Activated CD4-positive, alpha-beta T cell treated with anti-CD3 and anti-CD28 coated beads, Interleukin-2, amount 10 ng/mL, durations not matched to agents 7 days and 5 days (primary cell): ENCODE data around the gene S100A6. TPM values are rescaled to one million over a fixed set of nuclear protein-coding genes. Genes with fewer than 3 reads are reported as not detected.
"Not testable (repeated sequence)": the region's sequence is repeated elsewhere in the genome, so short reads cannot be mapped to it uniquely, and the experiment has no call there.

Experiments
- CTCF ChIA-PET: fragments of 350-600 bp; sonication (Branson Sonifier 250); formaldehyde crosslinking; loops from one replicate; lab custom pipeline; 2021; ENCODE audit warnings: antibody characterized with exemption; lab: Charles Lee
- POLR2A ChIA-PET: fragments of 350-600 bp; sonication (Branson Sonifier 250); formaldehyde crosslinking; loops from one replicate; lab custom pipeline; 2021; ENCODE audit warnings: antibody characterized with exemption; lab: Charles Lee
- DNase-seq: peaks from one replicate; pipeline ENCODE4 v3.0.0-alpha.2; 2020
- H3K27ac Mint-ChIP-seq: one replicate; pipeline ENCODE4 v1.8.0; 2021; ENCODE audit warnings: mild to moderate bottlenecking, moderate library complexity, mixed read lengths
- H3K27me3 Mint-ChIP-seq: one replicate; pipeline ENCODE4 v1.8.0; 2021; ENCODE audit warnings: mixed read lengths
- H3K36me3 Mint-ChIP-seq: one replicate; pipeline ENCODE4 v1.8.0; 2021; ENCODE audit warnings: low read depth, mixed read lengths
- H3K4me1 Mint-ChIP-seq: one replicate; pipeline ENCODE4 v1.8.0; 2021; ENCODE audit warnings: mixed read lengths
- H3K4me3 Mint-ChIP-seq: one replicate; pipeline ENCODE4 v1.8.0; 2021; ENCODE audit warnings: mild to moderate bottlenecking, moderate library complexity, mixed read lengths
- H3K9me3 Mint-ChIP-seq: one replicate; pipeline ENCODE4 v1.8.0; 2021; ENCODE audit warnings: mixed read lengths
- total RNA-seq, 2 experiments: library from RNA; stranded (reverse); gene quantifications; one replicate each; pipeline ENCODE4 v1.2.3, GENCODE V29; 2021

S100A6 gene
- total RNA-seq, 2 experiments from 2014 or later: 444 to 557 TPM

DNA sequence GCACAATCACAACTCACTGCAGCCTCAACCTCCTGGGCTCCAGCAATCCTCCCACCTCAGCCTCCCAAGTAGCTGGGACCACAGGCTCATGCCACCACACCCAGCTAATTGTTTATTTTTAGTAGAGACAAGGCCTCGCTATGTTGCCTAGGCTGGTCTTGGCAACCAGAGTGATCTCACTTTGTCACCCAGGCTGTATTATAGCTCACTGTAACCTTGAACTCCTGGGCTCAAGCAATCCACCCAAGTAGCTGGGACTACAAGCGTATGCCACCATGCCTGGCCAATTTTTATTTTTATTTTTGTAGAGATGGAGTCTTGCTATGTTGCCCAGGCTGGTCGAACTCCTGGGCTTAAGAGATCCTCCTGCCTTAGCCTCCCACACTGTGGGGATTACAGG, 26.2 kb upstream of the S100A6 start:
- H3K27me3 Mint-ChIP-seq, H3K36me3 Mint-ChIP-seq, H3K27ac Mint-ChIP-seq, H3K9me3 Mint-ChIP-seq, H3K4me3 Mint-ChIP-seq, DNase-seq, POLR2A ChIA-PET: not testable (repeated sequence)
- CTCF ChIA-PET: interaction anchor here (1.2 to 4.5 kb wide), 5 partner anchors 12 to 29 kb away, joined by 5 to 24 read pairs (median 10); partner anchors contain the start of genes S100A3, S100A5 and S100A6
- H3K4me1 Mint-ChIP-seq: peaks cover 20% of the 10 kb centered on the region

- Mint-ChIP-seq H3K9me3 (no peaks in the 10 kb centered on the region), H3K4me3 (no peak overlapping the region), H3K4me1 (peaks cover 15% of the 10 kb centered on the region), H3K27ac (peak overlapping the region; percentile 19), H3K27me3 (no peaks in the 10 kb centered on the region), H3K36me3 (no peaks in the 10 kb centered on the region)
- no peak for DNase-seq
- CTCF ChIA-PET: interaction anchor here (0.5 to 4.5 kb wide), 8 partner anchors 11 to 45 kb away, joined by 3 to 24 read pairs (median 5); partner anchors contain the start of genes S100A3, S100A5 and S100A6
- POLR2A ChIA-PET: no interaction called here
Observed at GRCh38 chr1:153561466-153561985, 25.7 kb upstream of the S100A6 start.

DNA sequence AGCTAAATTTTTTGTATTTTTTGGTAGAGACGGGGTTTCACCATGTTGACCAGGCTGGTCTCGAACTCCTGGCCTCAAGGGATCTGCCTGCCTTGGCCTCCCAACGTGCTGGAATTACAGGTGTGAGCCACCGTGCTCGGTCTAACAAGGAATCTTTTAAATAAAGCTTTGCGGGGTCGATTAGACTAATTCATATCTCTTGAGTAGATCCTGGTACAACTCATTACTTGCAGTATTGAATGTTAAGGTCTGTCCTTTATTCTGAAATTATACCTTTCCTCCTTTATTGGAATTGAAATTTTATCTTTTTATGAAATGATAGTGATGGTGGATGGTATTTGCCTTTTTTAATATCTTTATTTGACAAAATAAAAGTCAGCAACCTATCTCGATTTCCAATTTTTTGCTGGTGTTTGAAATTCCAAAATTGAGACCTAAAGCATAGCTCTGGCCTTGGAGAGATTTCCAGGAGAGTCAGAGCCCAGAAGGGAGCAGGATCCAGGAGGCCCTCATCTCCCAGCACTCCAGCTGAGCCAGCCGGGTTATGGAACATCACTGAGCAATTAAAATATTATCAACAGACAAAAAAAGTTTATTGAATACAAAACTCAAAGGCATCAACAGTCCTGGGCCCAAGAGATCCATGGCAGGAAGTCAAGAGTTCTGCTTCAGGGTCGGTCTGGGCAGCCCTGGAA, 25.1 kb upstream of the S100A6 start:
- DNase-seq: no peak
- Mint-ChIP-seq H3K27ac (no peak overlapping the region), H3K9me3 (no peaks in the 10 kb centered on the region), H3K4me3 (no peak overlapping the region), H3K4me1 (peaks cover 10% of the 10 kb centered on the region), H3K36me3 (no peaks in the 10 kb centered on the region), H3K27me3 (no peaks in the 10 kb centered on the region)
- ChIA-PET CTCF (interaction anchor here (0.5 to 4.5 kb wide), 7 partner anchors 11 to 45 kb away, joined by 3 to 24 read pairs (median 5); partner anchors contain the start of genes S100A3 and S100A5), POLR2A (no interaction called here)

- no peak overlapping the region for H3K4me3 Mint-ChIP-seq
- H3K36me3 Mint-ChIP-seq: no peaks in the 10 kb centered on the region
- peaks cover 3% of the 10 kb centered on the region for H3K4me1 Mint-ChIP-seq
- no peak for DNase-seq
- H3K9me3 Mint-ChIP-seq: no peaks in the 10 kb centered on the region
- H3K27ac Mint-ChIP-seq: no peak overlapping the region
- ChIA-PET POLR2A (no interaction called here), CTCF (interaction anchor here (0.6 to 4.5 kb wide), 7 partner anchors 10 to 51 kb away, joined by 3 to 24 read pairs (median 5); partner anchors contain the start of genes S100A3 and S100A6)
- no peaks in the 10 kb centered on the region for H3K27me3 Mint-ChIP-seq
Observed at GRCh38 chr1:153560241-153560640, 24.4 kb upstream of the S100A6 start.

GRCh38 chr1:153557877-153558276, 22.1 kb upstream of the S100A6 start:
- H3K4me3 Mint-ChIP-seq: no peak overlapping the region
- POLR2A ChIA-PET: interaction anchor here (0.6 kb wide), 1 partner anchor 38 kb away, joined by 5 read pairs; no protein-coding TSS in a partner anchor
- H3K27me3 Mint-ChIP-seq: no peaks in the 10 kb centered on the region
- peaks cover 10% of the 10 kb centered on the region for H3K4me1 Mint-ChIP-seq
- CTCF ChIA-PET: interaction anchor here (0.6 to 1.4 kb wide), 3 partner anchors 14 to 63 kb away, joined by 3 to 6 read pairs (median 3); no protein-coding TSS in a partner anchor
- DNase-seq: no peak
- H3K36me3 Mint-ChIP-seq: no peaks in the 10 kb centered on the region
- no peaks in the 10 kb centered on the region for H3K9me3 Mint-ChIP-seq
- H3K27ac Mint-ChIP-seq: no peak overlapping the region

DNA sequence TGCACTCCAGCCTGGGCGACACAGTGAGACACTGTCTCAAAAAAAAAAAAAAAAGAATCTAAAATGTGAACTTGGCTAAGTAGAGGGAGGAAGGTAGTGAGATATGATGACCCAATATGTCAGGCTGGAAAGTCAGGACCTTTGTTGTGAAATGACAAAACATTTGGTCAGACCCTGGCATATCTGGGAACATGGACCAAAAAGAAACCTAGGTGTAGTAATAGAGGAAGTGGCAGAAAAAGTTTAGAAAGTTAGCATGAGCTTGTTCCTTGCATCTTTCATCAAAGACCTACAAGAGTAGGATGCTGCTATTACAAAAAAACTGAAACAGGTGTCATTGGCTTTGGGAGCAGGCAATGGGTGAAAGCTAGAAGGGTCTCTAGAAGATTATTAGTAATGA, 20.6 kb upstream of the S100A6 start:
- H3K4me1 Mint-ChIP-seq: peaks cover 8% of the 10 kb centered on the region
- H3K27me3 Mint-ChIP-seq: no peaks in the 10 kb centered on the region
- no peak overlapping the region for H3K4me3 Mint-ChIP-seq
- CTCF ChIA-PET: interaction anchor here (0.7 to 1.3 kb wide), 3 partner anchors 10 to 16 kb away, joined by 3 to 4 read pairs (median 3); no protein-coding TSS in a partner anchor
- H3K27ac Mint-ChIP-seq: no peak overlapping the region
- no peak for DNase-seq
- H3K36me3 Mint-ChIP-seq: no peaks in the 10 kb centered on the region
- POLR2A ChIA-PET: no interaction called here
- H3K9me3 Mint-ChIP-seq: no peaks in the 10 kb centered on the region

DNA sequence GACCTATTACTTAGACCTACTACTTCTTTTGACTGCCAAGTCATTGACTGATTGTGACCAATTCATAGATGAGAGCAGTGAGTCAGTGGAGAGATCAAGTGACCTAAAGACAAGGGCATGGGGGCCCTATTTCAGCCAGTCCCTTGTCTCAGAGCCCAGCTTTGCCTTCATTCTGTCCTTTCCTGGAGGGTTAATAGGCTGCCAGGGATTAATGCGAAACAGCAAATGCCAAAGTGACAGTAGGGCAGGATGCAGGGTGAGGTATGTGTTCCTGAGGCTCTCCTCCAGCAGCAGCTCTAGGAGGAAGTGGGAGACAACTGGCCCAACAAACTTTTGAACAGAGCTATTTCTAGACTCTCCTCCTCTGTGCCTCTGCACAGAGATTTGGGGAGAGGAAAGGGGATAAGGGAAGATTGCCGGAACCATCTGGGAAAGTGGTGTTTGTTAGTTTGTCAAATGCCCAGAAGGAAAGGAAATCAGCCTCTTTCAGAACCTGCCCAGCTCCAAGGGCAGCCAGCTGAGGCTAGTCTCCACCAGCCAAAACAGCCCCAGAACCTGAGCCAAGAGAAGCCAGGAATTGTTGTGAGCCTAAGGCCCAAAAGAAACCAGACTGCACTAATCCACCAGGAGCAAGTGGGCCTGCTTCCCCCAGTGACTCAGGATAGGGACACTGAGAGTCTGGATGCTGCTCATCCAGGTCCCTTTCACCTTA, 18.2 kb upstream of the S100A6 start:
- POLR2A ChIA-PET: interaction anchor here (0.6 to 0.7 kb wide), 2 partner anchors 9 to 74 kb away, joined by 3 read pairs; partner anchors contain the start of gene S100A1
- Mint-ChIP-seq H3K4me1 (peaks cover 9% of the 10 kb centered on the region), H3K4me3 (no peak overlapping the region), H3K9me3 (no peaks in the 10 kb centered on the region), H3K36me3 (no peaks in the 10 kb centered on the region), H3K27me3 (no peaks in the 10 kb centered on the region), H3K27ac (no peak overlapping the region)
- CTCF ChIA-PET: interaction anchor here (0.6 to 3.6 kb wide), 8 partner anchors 9 to 369 kb away, joined by 3 to 16 read pairs (median 4); partner anchors contain the start of genes GATAD2B, S100A2, S100A4 and S100A5
- DNase-seq: no peak

- H3K27me3 Mint-ChIP-seq: no peaks in the 10 kb centered on the region
- no peak for DNase-seq
- H3K36me3 Mint-ChIP-seq: no peaks in the 10 kb centered on the region
- H3K4me3 Mint-ChIP-seq: no peak overlapping the region
- H3K27ac Mint-ChIP-seq: no peak overlapping the region
- H3K9me3 Mint-ChIP-seq: no peaks in the 10 kb centered on the region
- peaks cover 17% of the 10 kb centered on the region for H3K4me1 Mint-ChIP-seq
- CTCF ChIA-PET: interaction anchor here (1.1 to 3.6 kb wide), 6 partner anchors 8 to 43 kb away, joined by 3 to 16 read pairs (median 4); partner anchors contain the start of genes S100A2, S100A4, S100A5 and S100A6
- POLR2A ChIA-PET: no interaction called here
Observed at GRCh38 chr1:153553096-153553495, 17.3 kb upstream of the S100A6 start.

DNA sequence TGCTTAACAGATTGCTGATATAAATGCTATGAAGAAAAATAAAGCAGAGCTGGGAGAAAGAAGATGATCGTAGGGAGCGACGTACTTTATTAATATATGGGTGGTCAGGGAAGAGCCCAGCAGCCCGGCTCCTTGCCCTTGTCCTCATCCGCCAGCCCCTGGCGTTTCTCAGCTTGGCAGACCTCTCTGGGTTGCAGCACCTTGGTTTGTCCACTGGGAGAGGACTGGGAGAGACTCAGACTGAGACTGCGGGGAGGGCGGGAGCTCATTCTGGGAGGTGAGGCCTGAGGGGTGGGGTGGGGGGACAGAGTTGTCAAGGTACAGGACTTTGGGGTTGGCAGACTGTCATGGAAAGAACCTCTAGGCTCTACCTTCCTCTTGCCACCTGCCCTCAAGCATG, 16.5 kb upstream of the S100A6 start:
- no peaks in the 10 kb centered on the region for H3K27me3 Mint-ChIP-seq
- CTCF ChIA-PET: interaction anchor here (1.1 to 4.7 kb wide), 4 partner anchors 8 to 43 kb away, joined by 3 to 24 read pairs (median 16); partner anchors contain the start of genes S100A2 and S100A6
- DNase-seq: no peak
- H3K9me3 Mint-ChIP-seq: no peaks in the 10 kb centered on the region
- H3K4me1 Mint-ChIP-seq: peaks cover 23% of the 10 kb centered on the region
- H3K27ac Mint-ChIP-seq: no peak overlapping the region
- H3K36me3 Mint-ChIP-seq: no peaks in the 10 kb centered on the region
- H3K4me3 Mint-ChIP-seq: no peak overlapping the region
- POLR2A ChIA-PET: no interaction called here

DNA sequence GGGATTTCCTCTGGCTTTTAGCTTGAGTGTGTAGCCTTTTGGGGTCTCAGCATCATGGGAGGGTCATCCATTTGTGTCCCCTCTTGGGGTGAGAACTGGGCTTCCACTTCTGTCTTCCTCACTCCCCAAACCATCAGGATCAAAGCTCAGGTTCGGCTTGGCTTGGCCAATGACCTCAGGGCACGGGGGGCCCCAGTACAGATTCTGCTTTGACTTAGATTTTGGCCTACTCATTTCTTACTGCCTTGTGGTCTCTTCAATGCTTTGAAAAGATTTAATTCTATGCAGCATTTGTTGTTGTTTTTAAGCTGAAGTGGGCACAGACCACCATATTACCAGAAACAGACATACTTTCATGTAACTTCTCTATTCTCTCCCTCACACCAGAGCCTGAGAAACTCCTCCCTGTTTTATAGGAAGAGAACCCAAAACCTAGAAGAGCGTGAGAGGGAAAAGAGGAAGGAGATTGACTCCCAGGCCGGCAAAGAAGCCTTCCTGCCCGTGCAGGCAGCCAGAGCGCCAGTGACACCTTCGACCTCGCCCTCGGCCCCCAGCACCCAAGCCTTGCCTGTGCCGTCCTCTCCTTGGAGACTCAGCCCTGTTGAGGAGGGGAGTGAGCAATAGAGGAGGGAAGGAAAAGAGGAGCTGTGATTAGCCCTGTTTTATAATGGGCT, 15.2 kb upstream of the S100A6 start:
- DNase-seq: no peak
- Mint-ChIP-seq H3K27ac (no peak overlapping the region), H3K4me1 (peaks cover 37% of the 10 kb centered on the region), H3K36me3 (no peaks in the 10 kb centered on the region), H3K4me3 (no peak overlapping the region), H3K27me3 (no peaks in the 10 kb centered on the region), H3K9me3 (no peaks in the 10 kb centered on the region)
- CTCF ChIA-PET: interaction anchor here (0.8 to 4.7 kb wide), 9 partner anchors 10 to 40 kb away, joined by 3 to 24 read pairs (median 6); partner anchors contain the start of genes S100A2, S100A5 and S100A6
- POLR2A ChIA-PET: no interaction called here

DNA sequence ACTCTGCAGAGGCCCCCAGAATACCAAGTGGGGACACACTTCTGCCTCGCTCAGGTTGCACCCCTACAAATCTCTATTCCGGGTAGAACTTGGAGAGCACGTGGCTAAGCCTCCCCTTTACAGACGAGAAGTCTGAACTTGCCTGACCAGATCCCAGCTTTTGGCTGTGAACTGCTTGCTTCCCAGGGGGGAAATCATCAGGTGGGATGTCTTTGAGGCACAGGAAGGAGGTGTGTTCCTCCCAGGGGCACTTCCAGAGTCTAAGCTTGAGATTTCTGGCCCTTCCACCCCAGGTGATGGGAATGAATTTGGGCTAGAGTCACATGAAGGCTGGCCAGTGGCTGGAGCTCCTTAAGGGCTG, 14.6 kb upstream of the S100A6 start:
- peaks cover 2% of the 10 kb centered on the region for H3K36me3 Mint-ChIP-seq
- DNase-seq: no peak
- peaks cover 43% of the 10 kb centered on the region for H3K4me1 Mint-ChIP-seq
- POLR2A ChIA-PET: no interaction called here
- H3K9me3 Mint-ChIP-seq: no peaks in the 10 kb centered on the region
- H3K27ac Mint-ChIP-seq: no peak overlapping the region
- CTCF ChIA-PET: interaction anchor here (1.6 to 4.7 kb wide), 5 partner anchors 10 to 20 kb away, joined by 4 to 24 read pairs (median 17); partner anchors contain the start of genes S100A5 and S100A6
- H3K27me3 Mint-ChIP-seq: no peaks in the 10 kb centered on the region
- no peak overlapping the region for H3K4me3 Mint-ChIP-seq
